ENCODE data around the gene MAP3K12. TPM values are rescaled to one million over a fixed set of nuclear protein-coding genes. Genes with fewer than 3 reads are reported as not detected.
A peak's percentile ranks its signal among the peaks of the same experiment; 100 is the strongest.

The MAP3K12 gene
- total RNA-seq, 1 donor from 2014 or later: 32.9 TPM

- peak overlapping the region; percentile 98 for H3K4me3 Mint-ChIP-seq
- H3K9me3 Mint-ChIP-seq: no peaks in the 10 kb centered on the region
- DNase-seq (ENCODE audit: low read depth, low spot score): no peak
- peaks cover 2% of the 10 kb centered on the region for H3K27me3 Mint-ChIP-seq (ENCODE audit: low read depth)
- H3K27ac Mint-ChIP-seq (ENCODE audit: unreplicated experiment): no peak overlapping the region
- no peaks in the 10 kb centered on the region for H3K36me3 Mint-ChIP-seq (ENCODE audit: low read depth)
- no peak for TF ChIP-seq CTCF (conservative IDR thresholded peaks at IDR 0.05)
- peaks cover 30% of the 10 kb centered on the region for H3K4me1 Mint-ChIP-seq
Measured at GRCh38 chr12:53502983-53503728, 3.9 kb upstream of the MAP3K12 start.

GRCh38 chr12:53502331-53502730 is 3.1 kb upstream of the MAP3K12 start:
- DNase-seq (ENCODE audit: low read depth, low spot score): no peak
- H3K27ac Mint-ChIP-seq (ENCODE audit: unreplicated experiment): peak overlapping the region; percentile 78
- no peaks in the 10 kb centered on the region for H3K36me3 Mint-ChIP-seq (ENCODE audit: low read depth)
- H3K27me3 Mint-ChIP-seq (ENCODE audit: low read depth): peaks cover 2% of the 10 kb centered on the region
- no peak for TF ChIP-seq CTCF (conservative IDR thresholded peaks at IDR 0.05)
- peaks cover 37% of the 10 kb centered on the region for H3K4me1 Mint-ChIP-seq
- H3K9me3 Mint-ChIP-seq: no peaks in the 10 kb centered on the region
- peak overlapping the region; percentile 98 for H3K4me3 Mint-ChIP-seq

GRCh38 chr12:53501615-53502181 is 2.4 kb upstream of the MAP3K12 start:
- Mint-ChIP-seq H3K36me3 (ENCODE audit: low read depth) (no peaks in the 10 kb centered on the region), H3K9me3 (no peaks in the 10 kb centered on the region), H3K27me3 (ENCODE audit: low read depth) (peaks cover 2% of the 10 kb centered on the region), H3K4me3 (peak overlapping the region; percentile 98), H3K27ac (ENCODE audit: unreplicated experiment) (peak overlapping the region; percentile 99), H3K4me1 (peaks cover 41% of the 10 kb centered on the region)
- TF ChIP-seq CTCF (conservative IDR thresholded peaks at IDR 0.05): no peak
- DNase-seq (ENCODE audit: low read depth, low spot score): no peak

GRCh38 chr12:53500776-53501614 is 1.7 kb upstream of the MAP3K12 start, which contains the start of gene TARBP2:
TSS of gene TARBP2 (plus strand) at chr12:53501283. CDS start at chr12:53501409, 126 bp downstream.
- Mint-ChIP-seq H3K4me3 (peak within 1 kb of the TSS; percentile 98), H3K27ac (ENCODE audit: unreplicated experiment) (peak within 1 kb of the TSS; percentile 99), H3K36me3 (ENCODE audit: low read depth) (no peaks in the 10 kb centered on the region), H3K4me1 (peaks cover 47% of the 10 kb centered on the region), H3K27me3 (ENCODE audit: low read depth) (peaks cover 2% of the 10 kb centered on the region), H3K9me3 (no peaks in the 10 kb centered on the region)
- peak; percentile 96 for DNase-seq (ENCODE audit: low read depth, low spot score)
- TF ChIP-seq CTCF (conservative IDR thresholded peaks at IDR 0.05): no peak

GRCh38 chr12:53500142-53500775 is 1.0 kb upstream of the MAP3K12 start:
- Mint-ChIP-seq H3K4me1 (peaks cover 51% of the 10 kb centered on the region), H3K9me3 (no peaks in the 10 kb centered on the region), H3K36me3 (ENCODE audit: low read depth) (no peaks in the 10 kb centered on the region), H3K4me3 (peak overlapping the region; percentile 98), H3K27me3 (ENCODE audit: low read depth) (peaks cover 2% of the 10 kb centered on the region), H3K27ac (ENCODE audit: unreplicated experiment) (peak overlapping the region; percentile 93)
- no peak for TF ChIP-seq CTCF (conservative IDR thresholded peaks at IDR 0.05)
- DNase-seq (ENCODE audit: low read depth, low spot score): no peak
